A673 (cell line): ENCODE measurements around the gene ENOX1. TPM values are rescaled to one million over a fixed set of nuclear protein-coding genes. Genes with fewer than 3 reads are reported as not detected.

Experiments
- BruUV-seq: library from RNA; stranded (reverse); fragments of 400-500 nt; replicated peaks from 2 replicates; lab custom pipeline; 2021; lab: Mats Ljungman, UMichigan
- CTCF ChIA-PET: fragments of 300-600 bp; sonication (Branson Sonifier 250); formaldehyde crosslinking; loops from one replicate; lab custom pipeline; 2022; ENCODE audit warnings: antibody characterized with exemption; lab: Charles Lee
- POLR2A ChIA-PET: fragments of 300-600 bp; sonication (Branson Sonifier 250); formaldehyde crosslinking; loops from one replicate; lab custom pipeline; 2022; ENCODE audit warnings: antibody characterized with exemption; ENCODE audit not compliant: low non-redundant PET; lab: Charles Lee
- DNase-seq: peaks from one replicate; pipeline ENCODE4 v3.0.0-alpha.2; 2015; ENCODE audit warnings: low spot score
- H3K27ac ChIP-seq: fragments of 200-600 bp; sonication (generic); 2 replicates; pipeline ENCODE4 v1.5.1; 2016; ENCODE audit warnings: mixed run types, low read depth, mild to moderate bottlenecking, mixed read lengths, antibody characterized with exemption, low read length; ENCODE audit not compliant: poor library complexity, severe bottlenecking
- H3K27me3 ChIP-seq: fragments of 200-600 bp; sonication (generic); replicated peaks from 2 replicates; pipeline ENCODE4 v1.6.1; 2017; ENCODE audit warnings: mixed run types, low read depth, mild to moderate bottlenecking, mixed read lengths, antibody characterized with exemption, low read length; ENCODE audit not compliant: insufficient read depth, poor library complexity
- H3K36me3 ChIP-seq: fragments of 200-600 bp; sonication (generic); 2 replicates; pipeline ENCODE4 v1.6.1; 2016; ENCODE audit warnings: mixed run types, mild to moderate bottlenecking, mixed read lengths, antibody characterized with exemption, low read length; ENCODE audit not compliant: insufficient read depth, poor library complexity, severe bottlenecking
- H3K4me1 ChIP-seq: fragments of 200-600 bp; sonication (generic); 2 replicates; pipeline ENCODE4 v1.6.1; 2017; ENCODE audit warnings: mixed run types, mild to moderate bottlenecking, mixed read lengths, antibody characterized with exemption, low read length; ENCODE audit not compliant: insufficient read depth, poor library complexity, severe bottlenecking
- H3K4me3 ChIP-seq: fragments of 200-600 bp; sonication (generic); 2 replicates; pipeline ENCODE4 v1.5.1; 2016; ENCODE audit warnings: low read depth, mixed run types, mild to moderate bottlenecking, mixed read lengths, low read length; ENCODE audit not compliant: poor library complexity, severe bottlenecking
- H3K9me3 ChIP-seq: fragments of 200-600 bp; sonication (generic); 2 replicates; pipeline ENCODE4 v1.6.1; 2016; ENCODE audit warnings: mixed run types, low read depth, mild to moderate bottlenecking, mixed read lengths, antibody characterized with exemption, low read length; ENCODE audit not compliant: poor library complexity, severe bottlenecking
- EZH2 ChIP-seq: fragments of 200-600 bp; sonication (generic); IDR thresholded peaks from 2 replicates; pipeline ENCODE4 v1.6.1; 2017; ENCODE audit warnings: borderline replicate concordance, low read depth, mild to moderate bottlenecking, mixed read lengths, antibody characterized with exemption, low read length; ENCODE audit not compliant: poor library complexity, severe bottlenecking
- intact Hi-C: fragments of 100-400 bp; cut with micrococcal nuclease; formaldehyde crosslinking; loops from one replicate; pipeline ENCODE4 v1.10.0; 2022; ENCODE audit not compliant: unreplicated experiment
- total RNA-seq: library from RNA; stranded (reverse); gene quantifications from 2 replicates; pipeline ENCODE4 v1.2.3, GENCODE V29; 2021
- TF ChIP-seq, protein P1 (sequence below): fragments of 300-800, 200-600 bp; sonication (generic); conservative IDR thresholded peaks from 2 replicates; pipeline ENCODE4 v1.5.1; 2017; ENCODE audit warnings: low read depth, mild to moderate bottlenecking, antibody characterized with exemption, low read length, moderate library complexity, mixed read lengths

Gene ENOX1
- total RNA-seq, 1 experiment from 2014 or later, result 4.4 TPM

DNA sequence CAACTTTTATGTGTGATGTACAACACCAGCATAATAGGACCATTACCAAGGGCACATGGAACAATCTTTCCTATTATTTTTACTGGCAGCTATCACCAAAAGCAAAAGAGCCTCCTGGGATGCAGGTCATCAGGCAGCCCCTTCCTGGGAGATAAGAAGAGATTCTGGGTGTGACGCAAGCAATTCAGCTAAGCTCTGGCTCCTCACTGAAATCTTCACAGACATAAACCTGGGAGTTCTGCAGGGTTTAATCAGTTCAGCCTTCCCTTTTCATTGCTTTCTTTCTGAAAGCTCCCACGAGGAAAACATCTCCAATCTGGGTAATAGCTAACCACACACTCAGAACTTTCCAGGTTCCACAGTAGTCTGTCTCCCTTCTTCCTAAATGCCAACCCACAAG is 341.1 kb downstream of the ENOX1 start:
- intact Hi-C loops, result no loop called here
- H3K27ac ChIP-seq, result no peak overlapping the region
- H3K4me1 ChIP-seq, result no peaks in the 10 kb centered on the region
- H3K9me3 ChIP-seq, result no peaks in the 10 kb centered on the region
- no peak overlapping the region for H3K4me3 ChIP-seq
- TF ChIP-seq EZH2, result no peak
- BruUV-seq, result no TSS peak
- ChIA-PET POLR2A (no interaction called here), CTCF (no interaction called here)
- no peaks in the 10 kb centered on the region for H3K27me3 ChIP-seq
- no peak for DNase-seq
- H3K36me3 ChIP-seq, result no peaks in the 10 kb centered on the region

- TF ChIP-seq, protein P1, sequence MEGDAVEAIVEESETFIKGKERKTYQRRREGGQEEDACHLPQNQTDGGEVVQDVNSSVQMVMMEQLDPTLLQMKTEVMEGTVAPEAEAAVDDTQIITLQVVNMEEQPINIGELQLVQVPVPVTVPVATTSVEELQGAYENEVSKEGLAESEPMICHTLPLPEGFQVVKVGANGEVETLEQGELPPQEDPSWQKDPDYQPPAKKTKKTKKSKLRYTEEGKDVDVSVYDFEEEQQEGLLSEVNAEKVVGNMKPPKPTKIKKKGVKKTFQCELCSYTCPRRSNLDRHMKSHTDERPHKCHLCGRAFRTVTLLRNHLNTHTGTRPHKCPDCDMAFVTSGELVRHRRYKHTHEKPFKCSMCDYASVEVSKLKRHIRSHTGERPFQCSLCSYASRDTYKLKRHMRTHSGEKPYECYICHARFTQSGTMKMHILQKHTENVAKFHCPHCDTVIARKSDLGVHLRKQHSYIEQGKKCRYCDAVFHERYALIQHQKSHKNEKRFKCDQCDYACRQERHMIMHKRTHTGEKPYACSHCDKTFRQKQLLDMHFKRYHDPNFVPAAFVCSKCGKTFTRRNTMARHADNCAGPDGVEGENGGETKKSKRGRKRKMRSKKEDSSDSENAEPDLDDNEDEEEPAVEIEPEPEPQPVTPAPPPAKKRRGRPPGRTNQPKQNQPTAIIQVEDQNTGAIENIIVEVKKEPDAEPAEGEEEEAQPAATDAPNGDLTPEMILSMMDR, result no peak
- TF ChIP-seq EZH2, result no peak
- Histone ChIP-seq H3K4me3 (no peak overlapping the region), H3K36me3 (no peaks in the 10 kb centered on the region), H3K9me3 (no peaks in the 10 kb centered on the region), H3K27ac (no peak overlapping the region), H3K27me3 (no peaks in the 10 kb centered on the region), H3K4me1 (no peaks in the 10 kb centered on the region)
- POLR2A ChIA-PET, result no interaction called here
- DNase-seq, result no peak
- intact Hi-C loops, result no loop called here
- no TSS peak for BruUV-seq
- CTCF ChIA-PET, result no interaction called here
Observed at GRCh38 chr13:43444081-43444480, 342.7 kb downstream of the ENOX1 start.

GRCh38 chr13:43441899-43442499 is 344.8 kb downstream of the ENOX1 start:
- intact Hi-C loops, result no loop called here
- ChIA-PET CTCF (no interaction called here), POLR2A (no interaction called here)
- no peaks in the 10 kb centered on the region for H3K9me3 ChIP-seq
- TF ChIP-seq, protein P1, result no peak
- no peak for TF ChIP-seq EZH2
- no peak overlapping the region for H3K4me3 ChIP-seq
- H3K27ac ChIP-seq, result no peak overlapping the region
- H3K27me3 ChIP-seq, result no peaks in the 10 kb centered on the region
- no TSS peak for BruUV-seq
- DNase-seq, result no peak
- H3K4me1 ChIP-seq, result no peaks in the 10 kb centered on the region
- no peaks in the 10 kb centered on the region for H3K36me3 ChIP-seq

GRCh38 chr13:43441464-43441863 is 345.3 kb downstream of the ENOX1 start:
- Histone ChIP-seq H3K4me3 (no peak overlapping the region), H3K36me3 (no peaks in the 10 kb centered on the region), H3K4me1 (no peaks in the 10 kb centered on the region), H3K27me3 (no peaks in the 10 kb centered on the region), H3K27ac (no peak overlapping the region), H3K9me3 (no peaks in the 10 kb centered on the region)
- ChIA-PET CTCF (no interaction called here), POLR2A (no interaction called here)
- no TSS peak for BruUV-seq
- intact Hi-C loops, result no loop called here
- DNase-seq, result no peak
- TF ChIP-seq, protein P1, result no peak
- TF ChIP-seq EZH2, result no peak
